PFSK-1 (cell line): ENCODE results near the gene ACAA1.

ENCODE experiments used
- FOXP2 ChIP-seq: optimal IDR thresholded peaks from 2 replicates; pipeline ENCODE3; 2011; ENCODE audit warnings: borderline replicate concordance, control low read depth, inconsistent platforms; ENCODE audit not compliant: insufficient read depth; ENCODE audit errors: extremely low read length, extremely low read depth
- POLR2AphosphoS5 ChIP-seq: IDR thresholded peaks from 2 replicates; pipeline ENCODE4 v1.6.1; 2012; ENCODE audit warnings: low read depth, mild to moderate bottlenecking, control low read depth, low read length, moderate library complexity
- REST ChIP-seq, 2 experiments: IDR thresholded peaks; 2 replicates each; pipeline versions ENCODE4 v1.6.1 to v1.8.0; 2011 to 2012; ENCODE audit warnings: low read depth in 2 of 2, low read length in 2 of 2, control low read depth in 1 of 2, inconsistent platforms in 1 of 2, mild to moderate bottlenecking in 1 of 2, moderate library complexity in 1 of 2; ENCODE audit not compliant: insufficient read depth in 1 of 2
- SIN3A ChIP-seq: IDR thresholded peaks from 2 replicates; pipeline ENCODE4 v1.6.1; 2012; ENCODE audit warnings: mild to moderate bottlenecking, low read length, moderate library complexity, borderline replicate concordance; ENCODE audit not compliant: insufficient read depth
- TAF1 ChIP-seq: IDR thresholded peaks from 2 replicates; pipeline ENCODE4 v1.6.1; 2012; ENCODE audit warnings: low read length, control low read depth, borderline replicate concordance; ENCODE audit not compliant: insufficient read depth

ACAA1 gene

DNA sequence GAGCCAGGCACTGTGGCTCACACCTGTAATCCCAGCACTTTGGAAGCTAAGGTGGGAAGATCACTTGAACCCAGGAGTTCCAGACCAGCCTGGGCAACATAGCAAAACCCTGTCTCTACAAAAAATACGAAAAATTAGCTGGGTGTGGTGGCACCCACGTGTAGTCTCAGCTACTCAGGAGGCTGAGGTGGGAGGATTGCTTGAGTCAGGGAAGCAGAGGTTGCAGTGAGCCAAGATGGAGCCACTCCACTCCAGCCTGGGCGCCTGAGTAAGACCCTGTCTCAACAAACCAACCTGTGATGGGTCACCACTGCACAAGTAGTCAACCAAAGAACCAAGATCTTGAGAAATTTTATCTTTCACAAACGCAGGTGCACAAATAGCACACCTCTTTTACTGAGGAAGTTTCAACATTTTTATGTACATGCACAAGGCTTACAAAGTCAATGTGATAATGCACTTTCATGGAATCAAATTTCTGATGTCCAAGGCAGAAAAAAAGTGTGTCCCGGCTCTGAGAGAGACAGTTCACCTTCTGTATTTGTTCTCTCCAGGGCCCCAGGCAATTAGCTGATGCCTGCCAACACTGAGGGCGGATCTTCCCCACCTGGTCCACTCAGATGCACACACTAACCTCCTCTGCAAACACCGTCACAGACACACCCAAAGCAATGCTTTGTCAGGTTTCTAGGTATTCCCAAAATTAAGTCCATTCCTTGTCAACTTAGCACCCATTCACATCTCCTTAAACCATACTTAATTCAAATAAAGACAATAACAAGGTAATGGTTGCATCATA, 12.4 kb downstream of the ACAA1 start:
- no peak for TF ChIP-seq REST (IDR thresholded peaks at IDR 0.05; ENCODE audit: insufficient read depth in 1 of 2, low read depth in 2 of 2, low read length in 2 of 2)
- TF ChIP-seq TAF1: no peak
- TF ChIP-seq SIN3A: no peak
- no peak for TF ChIP-seq FOXP2
- no peak for TF ChIP-seq POLR2AphosphoS5

DNA sequence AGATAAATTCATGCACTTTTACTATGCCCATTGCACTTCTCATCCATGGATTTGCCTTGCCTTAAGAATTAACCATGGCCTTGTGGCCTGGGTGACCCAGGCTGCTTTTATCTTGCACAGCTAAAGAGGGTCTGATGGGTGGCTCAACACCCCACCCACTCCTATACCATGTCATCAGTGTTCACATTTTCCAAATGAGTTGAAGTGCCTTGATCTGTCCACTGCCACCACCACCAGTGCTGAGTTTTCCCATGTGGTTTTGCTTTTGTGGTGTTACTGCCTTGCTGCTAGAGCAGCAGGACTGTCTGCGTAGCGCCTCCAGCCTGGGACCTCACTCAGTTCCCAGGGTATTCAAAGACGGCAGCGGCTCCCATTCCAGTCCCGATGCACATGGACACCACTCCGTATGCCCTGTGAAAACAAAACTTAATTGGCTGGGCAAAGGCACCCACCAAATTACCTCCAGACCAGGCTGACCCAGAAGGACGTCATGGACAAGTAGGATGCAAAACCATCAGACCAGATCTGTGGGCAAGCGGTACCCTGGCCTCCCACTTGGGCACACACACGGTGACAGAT, 14.1 kb downstream of the ACAA1 start:
- TF ChIP-seq POLR2AphosphoS5 (no peak), TAF1 (no peak), FOXP2 (no peak), SIN3A (no peak), REST (IDR thresholded peaks at IDR 0.05; ENCODE audit: insufficient read depth in 1 of 2, low read depth in 2 of 2, low read length in 2 of 2) (no peak)

DNA sequence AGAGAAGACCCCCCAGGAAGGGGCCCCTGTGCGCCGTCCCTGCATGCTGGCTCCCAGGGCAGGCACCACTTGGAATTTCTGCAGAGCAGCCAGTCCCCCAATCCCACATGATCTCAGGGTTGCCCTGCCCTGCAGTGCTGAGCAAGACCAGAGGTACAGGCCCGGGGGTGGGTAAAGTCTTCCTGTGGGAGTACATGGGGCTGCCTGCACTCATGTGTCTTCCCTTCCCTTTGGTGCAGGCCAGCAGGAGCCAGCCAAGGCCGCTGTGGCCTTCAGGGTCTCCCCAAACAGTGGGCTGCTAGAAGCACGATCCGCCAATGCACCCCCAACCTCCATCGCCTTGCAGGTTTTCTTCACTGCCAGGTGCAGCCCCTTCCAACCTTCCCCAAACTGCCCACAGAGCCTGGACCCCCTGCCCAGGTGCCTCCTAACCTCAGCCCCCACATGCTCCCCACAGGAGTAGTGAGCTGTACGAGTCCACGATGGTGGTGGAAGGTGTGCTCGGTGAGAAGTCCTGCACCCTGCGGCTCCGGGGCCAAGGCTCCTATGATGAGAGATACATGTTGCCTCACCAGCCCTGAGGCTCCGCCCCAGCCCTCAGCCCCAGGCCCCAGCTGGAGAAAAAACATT, 15.0 kb downstream of the ACAA1 start:
- no peak for TF ChIP-seq FOXP2
- TF ChIP-seq POLR2AphosphoS5: no peak
- TF ChIP-seq TAF1: no peak
- TF ChIP-seq REST (IDR thresholded peaks at IDR 0.05; ENCODE audit: insufficient read depth in 1 of 2, low read depth in 2 of 2, low read length in 2 of 2): no peak
- TF ChIP-seq SIN3A: no peak

GRCh38 chr3:38121451-38121831, 15.5 kb downstream of the ACAA1 start:
- TF ChIP-seq REST (IDR thresholded peaks at IDR 0.05; ENCODE audit: insufficient read depth in 1 of 2, low read depth in 2 of 2, low read length in 2 of 2) (no peak), TAF1 (no peak), FOXP2 (no peak), POLR2AphosphoS5 (no peak), SIN3A (no peak)
